ENCODE data around the gene MTRF1L.

DNA sequence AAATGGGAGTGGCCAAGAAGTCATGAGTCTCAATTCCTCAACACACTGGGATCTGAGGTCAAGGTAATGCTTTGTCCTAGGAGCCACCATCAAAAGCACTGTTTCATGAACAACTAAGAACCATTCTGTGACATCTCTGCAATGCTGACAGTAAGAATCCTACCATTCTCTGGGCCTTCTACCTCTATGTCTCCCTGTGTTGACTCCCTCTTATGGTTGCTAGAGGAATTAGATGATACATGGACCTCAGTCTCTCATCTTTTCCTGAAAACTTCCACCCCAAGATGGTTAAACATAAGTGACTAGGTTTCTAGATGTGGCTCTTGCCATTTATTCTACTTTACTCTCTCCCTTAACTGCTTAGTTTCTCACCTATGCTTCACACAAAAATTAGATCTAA is 9.1 kb downstream of the MTRF1L start:
- TF ChIP-seq CTCF (IDR thresholded peaks at IDR 0.05) (no peak), POLR2A (IDR thresholded peaks at IDR 0.05) (no peak)
